HFF-Myc (cell line): Measurements from ENCODE around the gene PYGO2.

Experiments used
- DNase-seq: peaks from one replicate; pipeline ENCODE4 v3.0.0-alpha.2; 2011; ENCODE audit warnings: low read depth; ENCODE audit errors: extremely low read depth
- H3K4me3 ChIP-seq: replicated peaks from 2 replicates; pipeline ENCODE4 v1.5.1; 2011; ENCODE audit warnings: low read depth, mild to moderate bottlenecking, control low read depth, low read length
- CTCF ChIP-seq: IDR thresholded peaks from 2 replicates; pipeline ENCODE4 v1.5.1; 2012; ENCODE audit warnings: mild to moderate bottlenecking, low read depth, low read length, control low read depth; ENCODE audit errors: missing control alignments

PYGO2 gene

DNA sequence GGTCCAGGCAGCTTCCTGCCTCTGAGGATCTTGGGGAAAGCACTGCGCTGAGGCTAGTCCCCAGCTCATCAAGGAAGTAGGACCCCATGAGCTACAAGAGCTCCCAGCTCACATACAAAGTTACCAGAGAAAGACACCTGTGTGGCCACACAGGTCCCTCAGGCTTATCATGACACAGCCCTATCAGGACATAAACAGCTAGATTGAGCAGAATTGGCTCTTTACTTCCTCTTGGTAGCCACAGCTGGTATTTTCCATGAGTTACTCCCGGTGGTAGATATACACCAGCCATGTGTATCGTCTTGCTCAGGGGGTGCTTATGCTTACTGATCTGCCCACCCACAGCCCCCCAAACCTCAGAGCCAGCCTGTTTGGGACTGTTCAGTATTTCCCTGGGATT, 33.0 kb upstream of the PYGO2 start:
- no peak overlapping the region for H3K4me3 ChIP-seq
- no peak for TF ChIP-seq CTCF
- no peak for DNase-seq

- no peak for TF ChIP-seq CTCF
- DNase-seq, result no peak
- no peak overlapping the region for H3K4me3 ChIP-seq
Measured at GRCh38 chr1:154994269-154994587, 32.6 kb upstream of the PYGO2 start.

- H3K4me3 ChIP-seq, result no peak within 1 kb of the TSS
- TF ChIP-seq CTCF, result no peak
- DNase-seq, result no peak
Measured at GRCh38 chr1:154993572-154994268, 32.1 kb upstream of the PYGO2 start, which contains the start of gene LENEP. TSS of gene LENEP (plus strand) at chr1:154993586. CDS start at chr1:154993608, 22 bp downstream.

DNA sequence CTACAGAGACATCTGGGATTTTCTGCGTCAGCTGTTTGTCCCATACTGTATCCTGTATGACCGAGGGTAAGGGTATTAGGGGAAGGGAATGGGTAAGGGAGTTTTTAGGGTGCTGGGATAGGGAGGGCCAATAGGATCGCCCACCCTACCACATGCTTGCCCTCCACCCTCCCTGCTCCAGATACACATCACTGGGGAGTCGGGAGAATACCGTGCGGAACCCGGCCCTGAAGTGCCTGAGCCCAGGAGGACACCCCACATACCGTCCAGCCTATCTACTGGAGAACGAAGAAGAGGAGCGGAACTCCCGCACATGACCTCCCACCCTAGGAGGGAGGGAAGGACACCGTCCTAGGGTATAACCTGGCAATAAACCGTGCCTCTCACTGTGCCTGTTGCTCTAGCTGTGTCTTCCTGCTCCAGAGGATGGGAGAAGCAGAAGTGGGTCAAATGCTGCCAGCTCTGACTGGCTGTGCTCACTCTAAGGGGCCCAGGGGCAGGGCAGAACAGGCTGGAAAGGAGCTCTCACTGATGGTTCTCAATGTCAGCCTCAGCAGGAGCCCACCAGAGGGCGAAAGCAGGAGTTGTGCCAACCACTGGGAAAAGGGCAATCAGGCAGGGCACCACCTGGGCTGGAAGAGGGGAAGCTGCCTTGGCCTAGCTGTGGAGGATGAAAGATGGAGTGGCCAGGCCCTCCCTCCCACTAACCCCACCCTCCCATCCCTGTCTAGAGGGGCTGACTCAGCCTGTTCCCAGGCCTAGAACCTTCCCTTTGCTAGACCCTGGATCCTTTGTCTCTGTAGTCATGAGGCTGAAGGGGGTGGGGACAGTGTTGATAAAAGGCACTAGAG, 31.4 kb upstream of the PYGO2 start:
- H3K4me3 ChIP-seq, result no peak overlapping the region
- TF ChIP-seq CTCF, result peak; percentile 20
- DNase-seq, result no peak

- no peak for TF ChIP-seq CTCF
- H3K4me3 ChIP-seq, result no peak overlapping the region
- no peak for DNase-seq
Measured at GRCh38 chr1:154990276-154990675, 28.7 kb upstream of the PYGO2 start.

- H3K4me3 ChIP-seq, result no peak overlapping the region
- TF ChIP-seq CTCF, result no peak
- no peak for DNase-seq
Measured at GRCh38 chr1:154989195-154989860, 27.7 kb upstream of the PYGO2 start.
